ENCODE data around the gene SLC5A5.
A peak's percentile ranks its signal among the peaks of the same experiment; 100 is the strongest.

Gene SLC5A5

GRCh38 chr19:17835182-17836006 lies 36.4 kb upstream of the SLC5A5 start (continued):
- TF ChIP-seq INSM2 (tag by site-specific recombination; IDR thresholded peaks at IDR 0.05) (no peak), ZNF488 (tag by site-specific recombination; IDR thresholded peaks at IDR 0.05) (no peak), ZNF266 (tag by site-specific recombination; IDR thresholded peaks at IDR 0.05; ENCODE audit: low read depth) (no peak), ZNF664 (tag by site-specific recombination; IDR thresholded peaks at IDR 0.05) (no peak), ZFP3 (tag by site-specific recombination; IDR thresholded peaks at IDR 0.05; ENCODE audit: low read depth) (peak; percentile 97), ZNF157 (tag by site-specific recombination; IDR thresholded peaks at IDR 0.05) (no peak), PRDM1 (tag by site-specific recombination; IDR thresholded peaks at IDR 0.05) (peak; percentile 45; the same call in 1 of the 2 replicates), ZNF623 (tag by site-specific recombination; IDR thresholded peaks at IDR 0.05) (peak; percentile 18; the same call in 1 of the 2 replicates), SP2 (tag by site-specific recombination; IDR thresholded peaks at IDR 0.05) (no peak), ZNF433 (tag by site-specific recombination; IDR thresholded peaks at IDR 0.05; ENCODE audit: low read depth) (no peak), ZNF544 (tag by site-specific recombination; IDR thresholded peaks at IDR 0.05) (no peak), ZEB2 (tag by site-specific recombination; IDR thresholded peaks at IDR 0.05) (no peak), ZNF335 (tag by site-specific recombination; conservative IDR thresholded peaks at IDR 0.05) (no peak), PRDM2 (tag by site-specific recombination; IDR thresholded peaks at IDR 0.05; ENCODE audit: borderline replicate concordance) (no peak), ZNF560 (tag by site-specific recombination; IDR thresholded peaks at IDR 0.05; ENCODE audit: borderline replicate concordance) (no peak), ZFP69B (tag by site-specific recombination; IDR thresholded peaks at IDR 0.05) (no peak), KLF16 (tag by site-specific recombination; IDR thresholded peaks at IDR 0.05) (no peak), ZSCAN23 (tag by site-specific recombination; IDR thresholded peaks at IDR 0.05) (no peak), KLF7 (tag by site-specific recombination; IDR thresholded peaks at IDR 0.05; ENCODE audit: borderline replicate concordance) (no peak), FEZF1 (tag by site-specific recombination; IDR thresholded peaks at IDR 0.05) (no peak), ZNF169 (tag by site-specific recombination; IDR thresholded peaks at IDR 0.05) (no peak), ZBTB1 (tag by site-specific recombination; IDR thresholded peaks at IDR 0.05) (no peak), ZNF426 (tag by site-specific recombination; IDR thresholded peaks at IDR 0.05) (no peak), ZNF211 (tag by site-specific recombination; IDR thresholded peaks at IDR 0.05; ENCODE audit: low read depth) (no peak), ZNF571 (tag by site-specific recombination; IDR thresholded peaks at IDR 0.05) (no peak), ZBTB17 (tag by site-specific recombination; IDR thresholded peaks at IDR 0.05) (no peak), BCL11A (tag by site-specific recombination; IDR thresholded peaks at IDR 0.05; ENCODE audit: low read depth) (no peak), ZNF561 (tag by site-specific recombination; IDR thresholded peaks at IDR 0.05; ENCODE audit: borderline replicate concordance) (no peak), ZBTB7A (tag by site-specific recombination; IDR thresholded peaks at IDR 0.05; ENCODE audit: low read depth) (no peak), ZNF175 (tag by site-specific recombination; IDR thresholded peaks at IDR 0.05) (no peak), ZNF670 (tag by site-specific recombination; IDR thresholded peaks at IDR 0.05; ENCODE audit: low read depth) (no peak), ZNF501 (tag by site-specific recombination; IDR thresholded peaks at IDR 0.05) (no peak)
